Heart left ventricle (tissue), 16 donors: ENCODE data around the gene DNAH5. TPM values are rescaled to one million over a fixed set of nuclear protein-coding genes. Genes with fewer than 3 reads are reported as not detected.

Experiments used
- ATAC-seq, 4 donors: fragments of 200-7000 bp; cut with Tn5 transposase; one replicate each; pipeline ENCODE4 v1.9.1; 2020 to 2022; ENCODE audit warnings: moderate library complexity in 4 of 4, mild to moderate bottlenecking in 3 of 4, moderate number of reproducible peaks in 1 of 4
- DNase-seq, 5 donors: peaks; one replicate each; pipeline ENCODE4 v3.0.0-alpha.2; 2020
- H3K27ac ChIP-seq, 12 donors: fragments of 200-600 bp; sonication (generic) in 4 of 12; one replicate each; pipeline versions ENCODE4 v1.5.0 to v1.8.0; 2016 to 2022; ENCODE audit warnings: mild to moderate bottlenecking in 2 of 12
- H3K27me3 ChIP-seq, 9 donors: fragments of 200-600 bp; sonication (generic) in 2 of 9; one replicate each; pipeline versions ENCODE4 v1.5.1 to v1.8.0; 2016 to 2022; ENCODE audit warnings: mild to moderate bottlenecking in 3 of 9
- H3K36me3 ChIP-seq, 9 donors: fragments of 200-600 bp; sonication (generic) in 2 of 9; one replicate each; pipeline versions ENCODE4 v1.5.0 to v1.8.0; 2018 to 2022; ENCODE audit warnings: mild to moderate bottlenecking in 2 of 9
- H3K4me1 ChIP-seq, 12 donors: fragments of 200-600 bp; sonication (generic) in 4 of 12; one replicate each; pipeline versions ENCODE4 v1.5.0 to v1.8.0; 2016 to 2022; ENCODE audit warnings: mild to moderate bottlenecking in 3 of 12
- H3K4me3 ChIP-seq, 12 donors: fragments of 200-600 bp; sonication (generic) in 4 of 12; one replicate each; pipeline versions ENCODE4 v1.5.0 to v1.8.0; 2017 to 2022; ENCODE audit warnings: mild to moderate bottlenecking in 9 of 12, moderate library complexity in 4 of 12
- H3K9me3 ChIP-seq, 12 donors: fragments of 200-600 bp; sonication (generic) in 4 of 12; one replicate each; pipeline versions ENCODE4 v1.5.0 to v1.8.0; 2016 to 2022; ENCODE audit warnings: mild to moderate bottlenecking in 1 of 12
- POLR2A ChIP-seq, 2 donors: fragments of 450-650 bp; IDR thresholded peaks; one replicate each; pipeline ENCODE4 v1.6.1; 2017; ENCODE audit warnings: antibody characterized with exemption in 2 of 2, mild to moderate bottlenecking in 2 of 2, moderate library complexity in 2 of 2
- WGBS, 4 donors: extraction: QIAGEN DNeasy Blood & Tissue Kit in 2 of 4; methylation state at CpG; one replicate each; pipeline versions ENCODE4 v1.1.5 to v1.1.7; 2013 to 2018; 5-methylcytosine and 5-hydroxymethylcytosine counted together
- intact Hi-C, 10 donors: fragments of 100-400 bp; cut with DNase I; formaldehyde crosslinking; loops; one replicate each; pipeline versions ENCODE4 v1.11.1 to v1.14.2; 2022
- polyA plus RNA-seq, 2 donors: library from polyadenylated mRNA; stranded (reverse); fragments of 200-250 nt; gene quantifications; one replicate each; pipeline ENCODE4 v1.2.3, GENCODE V29; 2013
- total RNA-seq, 9 donors: library from RNA; depleted of rRNA in 2 of 9; stranded (reverse); fragments of >200 nt in 2 of 9; fragmentation: NEBNext Ultra II Directional in 3 of 9; extraction: Animal tissue kit (Norgen Biotek cat#: 25700) in 3 of 9; gene quantifications; one replicate each; pipeline versions ENCODE4 v1.1.0 to v1.2.4, GENCODE V29; 2016 to 2023
- TF ChIP-seq, protein P1 (sequence below), 12 donors: fragments of 200-600 bp; sonication (generic) in 4 of 12; IDR thresholded peaks; one replicate each; pipeline versions ENCODE4 v1.5.0 to v1.8.0; 2018 to 2022; ENCODE audit warnings: antibody characterized with exemption in 12 of 12, mild to moderate bottlenecking in 5 of 12
- donor health status: ischemic (EF 13 %, LVEDD 7.1; RV severe dilation, severe dysfunction).
- donor health status: healthy with polysubstance abuse.
- donor health status: DM: no; HTN: yes; CAD: no.
- donor health status: DM: no; HTN: no; CAD: no.
- donor health status: ischemic (EF 25% LVEDD 6.9; RV normal size, moderate dysfunction).
- donor health status: ischemic (EF 25% LVEDD 5.7; RV mildly dilated, moderate dysfunction).
- donor health status: healthy.
- donor health status: DM: yes; HTN: yes; CAD: no.
- donor health status: ischemic (EF 35%, LVEDD 5.7; RV mildly dilated, moderate dysfunction).
- donor health status: nonischemic (EF 11% LVEDD 7.7; RV severe dilation, severe dysfunction).
- donor health status: DM: yes; HTN: yes; CAD: no.
- donor health status: PGD.
- donor health status: ischemic (EF 29% LVEDD 5.4; RV normal size, mild dysfunction).
- donor health status: nonischemic (EF 23%, LVEDD 6.1; RV moderate dilation, normal function).

DNAH5 gene
- total and polyA plus RNA-seq, 11 donors = 0.03 to 0.46 (median 0.16) TPM

DNA sequence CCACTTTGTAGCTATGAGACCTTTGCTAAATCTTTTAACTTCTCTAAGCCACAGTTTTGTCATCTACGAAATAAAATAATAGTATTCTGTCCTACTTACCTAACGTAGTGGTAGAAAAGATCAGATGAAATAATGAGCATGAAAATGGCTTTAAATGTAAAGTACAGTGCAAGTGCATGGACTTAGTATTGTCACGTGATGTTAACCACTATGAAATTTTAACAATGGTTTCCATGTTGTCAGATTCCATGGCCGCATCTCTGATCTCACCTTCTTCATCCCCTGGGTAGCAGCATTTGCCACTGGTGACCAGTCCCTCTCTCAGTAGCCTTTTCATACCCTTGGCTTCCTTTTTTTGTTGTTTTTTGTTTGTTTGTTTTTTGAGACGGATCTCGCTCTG lies 45.9 kb downstream of the DNAH5 start:
- intact Hi-C loops = no loop called here
- no peak for ATAC-seq
- Histone ChIP-seq H3K27ac (no peak overlapping the region), H3K9me3 (no peaks in the 10 kb centered on the region), H3K36me3 (no peaks in the 10 kb centered on the region), H3K4me1 (no peaks in the 10 kb centered on the region), H3K27me3 (no peaks in the 10 kb centered on the region), H3K4me3 (no peak overlapping the region)
- TF ChIP-seq, protein P1, sequence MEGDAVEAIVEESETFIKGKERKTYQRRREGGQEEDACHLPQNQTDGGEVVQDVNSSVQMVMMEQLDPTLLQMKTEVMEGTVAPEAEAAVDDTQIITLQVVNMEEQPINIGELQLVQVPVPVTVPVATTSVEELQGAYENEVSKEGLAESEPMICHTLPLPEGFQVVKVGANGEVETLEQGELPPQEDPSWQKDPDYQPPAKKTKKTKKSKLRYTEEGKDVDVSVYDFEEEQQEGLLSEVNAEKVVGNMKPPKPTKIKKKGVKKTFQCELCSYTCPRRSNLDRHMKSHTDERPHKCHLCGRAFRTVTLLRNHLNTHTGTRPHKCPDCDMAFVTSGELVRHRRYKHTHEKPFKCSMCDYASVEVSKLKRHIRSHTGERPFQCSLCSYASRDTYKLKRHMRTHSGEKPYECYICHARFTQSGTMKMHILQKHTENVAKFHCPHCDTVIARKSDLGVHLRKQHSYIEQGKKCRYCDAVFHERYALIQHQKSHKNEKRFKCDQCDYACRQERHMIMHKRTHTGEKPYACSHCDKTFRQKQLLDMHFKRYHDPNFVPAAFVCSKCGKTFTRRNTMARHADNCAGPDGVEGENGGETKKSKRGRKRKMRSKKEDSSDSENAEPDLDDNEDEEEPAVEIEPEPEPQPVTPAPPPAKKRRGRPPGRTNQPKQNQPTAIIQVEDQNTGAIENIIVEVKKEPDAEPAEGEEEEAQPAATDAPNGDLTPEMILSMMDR (IDR thresholded peaks at IDR 0.05) = no peak
- TF ChIP-seq POLR2A (IDR thresholded peaks at IDR 0.05) = no peak
- WGBS, 4 donors = 78 to 88% (median 83%) methylated on average over 6 of the region's 6 CpGs
- DNase-seq = no peak

DNA sequence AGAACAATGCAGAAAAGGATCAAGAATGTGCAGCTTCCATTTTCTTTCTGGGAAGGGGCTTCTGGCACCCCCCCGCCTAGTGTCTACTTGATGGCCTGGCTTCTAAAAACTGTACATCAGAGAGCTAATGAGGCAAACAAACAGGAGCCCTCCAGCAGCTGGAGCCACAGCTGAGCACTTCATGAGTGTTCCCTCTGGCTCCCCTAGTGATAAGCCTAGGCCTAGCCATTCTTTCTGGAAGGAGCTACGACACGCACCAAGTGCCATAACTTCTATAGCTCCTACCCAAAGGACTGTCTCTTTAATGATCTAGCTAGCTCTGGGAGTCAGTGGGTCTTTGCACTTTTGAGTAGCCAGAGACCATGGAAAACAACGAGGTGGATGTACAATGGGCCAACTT lies 66.1 kb downstream of the DNAH5 start:
- Histone ChIP-seq H3K36me3 (no peaks in the 10 kb centered on the region), H3K4me1 (no peaks in the 10 kb centered on the region), H3K27me3 (no peaks in the 10 kb centered on the region), H3K4me3 (no peak overlapping the region), H3K27ac (no peak overlapping the region), H3K9me3 (peaks cover 0 to 39% (median 18%) of the 10 kb centered on the region in 12 donors)
- DNase-seq (no peak), ATAC-seq (no peak)
- WGBS, 4 donors = 71 to 87% (median 75%) methylated on average over 4 of the region's 4 CpGs
- TF ChIP-seq, protein P1 (IDR thresholded peaks at IDR 0.05) = no peak
- TF ChIP-seq POLR2A (IDR thresholded peaks at IDR 0.05) = no peak
- intact Hi-C loops = no loop called here

DNA sequence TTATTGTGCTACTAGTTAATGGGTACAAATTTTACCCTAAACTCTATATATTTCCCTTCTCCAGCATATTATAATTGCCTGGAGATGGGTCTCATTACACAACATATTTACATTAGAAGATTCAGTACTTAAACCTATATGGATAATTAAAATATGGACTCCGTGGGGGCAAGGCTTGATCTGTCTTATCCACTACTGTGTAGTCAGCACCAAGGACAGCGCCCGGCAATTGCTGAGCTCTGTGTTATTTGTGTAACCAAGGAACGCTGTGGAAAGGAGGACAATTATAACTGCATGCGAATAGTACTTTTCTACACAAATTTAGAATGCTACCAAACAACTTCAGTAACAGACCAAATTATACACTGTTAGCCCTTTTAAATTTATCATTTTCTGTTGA lies 77.7 kb downstream of the DNAH5 start:
- 25 to 31% (median 28%) methylated on average over 5 of the region's 5 CpGs for WGBS, 4 donors
- Histone ChIP-seq H3K4me3 (no peak overlapping the region), H3K27ac (no peak overlapping the region), H3K4me1 (no peaks in the 10 kb centered on the region), H3K36me3 (no peaks in the 10 kb centered on the region), H3K9me3 (no peaks in the 10 kb centered on the region), H3K27me3 (no peaks in the 10 kb centered on the region)
- ATAC-seq (no peak), DNase-seq (peak in 1 of 5 donors; percentile 33)
- no peak for TF ChIP-seq POLR2A (IDR thresholded peaks at IDR 0.05)
- TF ChIP-seq, protein P1 (IDR thresholded peaks at IDR 0.05) = no peak
- intact Hi-C loops = no loop called here

DNA sequence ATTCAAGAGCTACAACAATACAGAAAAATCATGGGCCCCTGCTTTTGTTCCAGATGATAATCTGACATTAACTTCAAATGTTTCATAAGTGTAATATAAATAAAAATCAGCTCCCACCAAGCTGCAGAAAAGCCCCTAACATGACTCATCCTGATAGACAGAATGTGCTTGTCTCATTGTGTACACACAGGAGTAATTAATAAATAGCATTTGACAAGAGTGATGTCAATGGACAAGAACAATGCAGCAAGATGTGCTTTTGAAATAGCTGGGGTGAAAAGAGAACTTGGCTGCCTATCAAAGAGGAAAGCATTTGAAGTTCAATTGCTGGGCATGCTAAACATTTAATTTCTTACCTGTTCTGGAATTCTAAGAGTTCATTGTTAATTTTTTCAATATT lies 79.2 kb downstream of the DNAH5 start:
- no peak for DNase-seq
- H3K27me3 ChIP-seq = no peaks in the 10 kb centered on the region
- no peak overlapping the region for H3K4me3 ChIP-seq
- no peaks in the 10 kb centered on the region for H3K4me1 ChIP-seq
- intact Hi-C loops = no loop called here
- no peak overlapping the region for H3K27ac ChIP-seq
- H3K9me3 ChIP-seq = no peaks in the 10 kb centered on the region
- TF ChIP-seq, protein P1 (IDR thresholded peaks at IDR 0.05) = no peak
- no peak for TF ChIP-seq POLR2A (IDR thresholded peaks at IDR 0.05)
- no peak for ATAC-seq
- no peaks in the 10 kb centered on the region for H3K36me3 ChIP-seq
